ENCODE data around the gene LDB2. TPM values are rescaled to one million over a fixed set of nuclear protein-coding genes. Genes with fewer than 3 reads are reported as not detected.

The LDB2 gene
- polyA plus RNA-seq, 2 of the 4 experiments (the other 2 are of a cell fraction), result not detected

DNA sequence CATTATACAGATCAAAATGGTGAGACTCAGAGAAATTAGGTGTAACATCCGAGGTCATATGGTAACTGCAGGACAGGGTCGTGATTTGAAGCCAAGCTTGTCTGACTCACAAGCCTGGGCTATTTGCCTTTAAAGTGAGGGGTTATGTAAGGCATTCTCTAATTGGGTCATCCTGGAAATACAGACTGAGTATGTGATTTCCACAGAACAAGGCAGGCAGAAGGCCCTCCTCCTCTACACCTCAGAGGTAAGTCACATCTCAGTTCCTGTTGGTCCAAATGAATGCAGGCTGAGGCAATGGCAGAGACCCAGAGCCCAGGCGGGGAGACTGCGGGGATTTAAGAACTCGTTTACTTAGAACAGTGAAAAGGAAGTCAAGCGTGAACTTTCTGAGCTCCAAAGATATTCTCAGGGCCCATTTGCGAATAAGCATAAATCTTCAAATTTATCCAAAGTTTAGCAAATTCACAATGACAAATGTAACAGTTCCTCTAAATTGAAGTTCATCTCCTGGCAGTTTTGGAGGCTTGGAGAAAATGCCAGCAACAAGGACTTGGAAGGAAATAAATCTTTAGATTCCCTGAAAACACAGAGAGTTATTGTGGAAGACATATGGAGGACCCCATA is 153.3 kb downstream of the LDB2 start:
- no peak for DNase-seq (ENCODE audit: low read depth in 1 of 2, low spot score in 1 of 2)
- Histone ChIP-seq H3K4me1 (no peaks in the 10 kb centered on the region), H3K4me2 (no peak overlapping the region), H3K9me3 (no peaks in the 10 kb centered on the region), H3K27ac (no peak overlapping the region), H3K4me3 (no peak overlapping the region)
- no peak for ATAC-seq
- ChIA-PET CTCF (no interaction called here), POLR2A (no interaction called here)
- 28% methylated on average over 7 of the region's 7 CpGs for WGBS (ENCODE audit: missing lambda C conversion rate)
- TF ChIP-seq ZNF302 (CRISPR knock-in tag; IDR thresholded peaks at IDR 0.05) (no peak), NFE2L2 (conservative IDR thresholded peaks at IDR 0.05; ENCODE audit: low read length) (no peak), HEYL (CRISPR knock-in tag; IDR thresholded peaks at IDR 0.05) (no peak), HOXB13 (CRISPR knock-in tag; IDR thresholded peaks at IDR 0.05; ENCODE audit: low read depth) (no peak), RAD21 (conservative IDR thresholded peaks at IDR 0.05 in 1 of 2, IDR thresholded peaks at IDR 0.05 in 1 of 2) (no peak), USF2 (IDR thresholded peaks at IDR 0.05) (no peak), BCL3 (IDR thresholded peaks at IDR 0.05) (no peak), ZSCAN20 (CRISPR knock-in tag; IDR thresholded peaks at IDR 0.05) (no peak), MAX (IDR thresholded peaks at IDR 0.05) (no peak), POLR2AphosphoS2 (conservative IDR thresholded peaks at IDR 0.05; ENCODE audit: low read length) (no peak), RNF2 (IDR thresholded peaks at IDR 0.05; ENCODE audit: borderline replicate concordance, low read depth) (no peak), E2F6 (IDR thresholded peaks at IDR 0.05; ENCODE audit: borderline replicate concordance, low read depth) (no peak), NR3C1 (IDR thresholded peaks at IDR 0.05) (no peak), RARB (CRISPR knock-in tag; IDR thresholded peaks at IDR 0.05) (no peak)
- FAIRE-seq, result no peak

DNA sequence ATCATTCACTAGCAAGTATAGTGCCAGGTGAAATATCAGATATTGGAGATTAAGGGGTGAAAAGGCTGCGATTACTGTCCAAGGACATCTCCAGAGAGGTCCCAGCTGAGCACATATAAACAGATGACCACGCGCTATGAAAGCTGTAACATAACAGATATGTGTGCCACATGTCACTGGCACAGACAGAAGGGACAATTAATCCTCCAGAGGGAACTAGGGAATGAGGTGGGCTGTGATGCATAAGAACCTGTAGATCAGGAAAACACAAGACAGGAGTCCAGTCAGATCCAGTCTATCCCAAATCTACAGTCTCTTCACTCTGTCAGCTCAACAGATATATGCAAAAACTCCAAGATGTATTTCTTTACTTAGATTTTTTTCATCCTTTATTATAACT is 157.2 kb downstream of the LDB2 start:
- H3K4me3 ChIP-seq, result no peak overlapping the region
- no peaks in the 10 kb centered on the region for H3K4me1 ChIP-seq
- H3K9me3 ChIP-seq, result no peaks in the 10 kb centered on the region
- no peak for DNase-seq (ENCODE audit: low read depth in 1 of 2, low spot score in 1 of 2)
- CTCF ChIA-PET, result interaction anchor here (1.0 kb wide), 1 partner anchor 159 kb away, joined by 3 read pairs; no protein-coding TSS in a partner anchor
- no peak overlapping the region for H3K27ac ChIP-seq
- no peak for FAIRE-seq
- TF ChIP-seq POLR2A (IDR thresholded peaks at IDR 0.05; ENCODE audit: low read length) (no peak), BCL3 (IDR thresholded peaks at IDR 0.05) (no peak)
- H3K4me2 ChIP-seq, result no peak overlapping the region
- POLR2A ChIA-PET, result no interaction called here
- ATAC-seq, result no peak
- 67% methylated on average over 3 of the region's 3 CpGs for WGBS (ENCODE audit: missing lambda C conversion rate)

- no peak overlapping the region for H3K4me2 ChIP-seq
- H3K4me3 ChIP-seq, result no peak overlapping the region
- DNase-seq (ENCODE audit: low read depth in 1 of 2, low spot score in 1 of 2), result no peak
- ChIA-PET POLR2A (no interaction called here), CTCF (no interaction called here)
- no peak overlapping the region for H3K27ac ChIP-seq
- H3K4me1 ChIP-seq, result no peaks in the 10 kb centered on the region
- 25% methylated on average over 8 of the region's 8 CpGs for WGBS (ENCODE audit: missing lambda C conversion rate)
- no peak for ATAC-seq
- TF ChIP-seq RARB (CRISPR knock-in tag; IDR thresholded peaks at IDR 0.05), result no peak
- no peak for TF ChIP-seq EHF (CRISPR knock-in tag; IDR thresholded peaks at IDR 0.05)
- TF ChIP-seq FOSB (CRISPR knock-in tag; IDR thresholded peaks at IDR 0.05), result no peak
- no peak for TF ChIP-seq HOXA7 (CRISPR knock-in tag; IDR thresholded peaks at IDR 0.05)
- no peak for TF ChIP-seq CEBPB (IDR thresholded peaks at IDR 0.05)
- no peak for TF ChIP-seq HDAC2 (IDR thresholded peaks at IDR 0.05)
- TF ChIP-seq EHMT2 (IDR thresholded peaks at IDR 0.05; ENCODE audit: low read depth), result no peak
- no peak for TF ChIP-seq MAX (IDR thresholded peaks at IDR 0.05)
- TF ChIP-seq PHF8 (IDR thresholded peaks at IDR 0.05; ENCODE audit: borderline replicate concordance, low read depth), result no peak
- TF ChIP-seq MAZ (IDR thresholded peaks at IDR 0.05; ENCODE audit: borderline replicate concordance, low read depth, low read length), result no peak
- no peak for TF ChIP-seq ESRRA (IDR thresholded peaks at IDR 0.05; ENCODE audit: borderline replicate concordance, low read length)
- no peak for TF ChIP-seq PBX3 (IDR thresholded peaks at IDR 0.05)
- TF ChIP-seq, protein P1, sequence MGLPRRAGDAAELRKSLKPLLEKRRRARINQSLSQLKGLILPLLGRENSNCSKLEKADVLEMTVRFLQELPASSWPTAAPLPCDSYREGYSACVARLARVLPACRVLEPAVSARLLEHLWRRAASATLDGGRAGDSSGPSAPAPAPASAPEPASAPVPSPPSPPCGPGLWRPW (IDR thresholded peaks at IDR 0.05), result no peak
- no peak for TF ChIP-seq POLR2A (IDR thresholded peaks at IDR 0.05; ENCODE audit: low read length)
- no peak for TF ChIP-seq CBX8 (IDR thresholded peaks at IDR 0.05)
- no peak for TF ChIP-seq TFCP2L1 (CRISPR knock-in tag; IDR thresholded peaks at IDR 0.05)
- FAIRE-seq, result no peak
- no peaks in the 10 kb centered on the region for H3K9me3 ChIP-seq
Observed at GRCh38 chr4:16739997-16740624, 158.3 kb downstream of the LDB2 start.

Data from A549 (cell line).